Small intestine (tissue), 7 donors: ENCODE measurements around the gene UBE2E2. TPM values are rescaled to one million over a fixed set of nuclear protein-coding genes. Genes with fewer than 3 reads are reported as not detected.
A peak's percentile ranks its signal among the peaks of the same experiment; 100 is the strongest.
"Not testable (repeated sequence)": the region's sequence is repeated elsewhere in the genome, so short reads cannot be mapped to it uniquely, and the experiment has no call there.

ENCODE experiments used
- DNase-seq, 2 donors: peaks; one replicate each; pipeline versions ENCODE4 v3.0.0 to v3.0.0-alpha.2; 2013
- FAIRE-seq: peaks from 2 replicates; lab custom pipeline; 2012; peaks lifted over from hg19 to GRCh38; lab: Jason Lieb, UNC
- H3K27ac ChIP-seq, 3 donors: one replicate each; pipeline ENCODE4 v1.5.1; 2013; ENCODE audit warnings: low read length in 2 of 3, mild to moderate bottlenecking in 2 of 3, control low read depth in 1 of 3, inconsistent platforms in 1 of 3, low read depth in 1 of 3, moderate library complexity in 1 of 3
- H3K27me3 ChIP-seq, 3 donors: one replicate each; pipeline ENCODE4 v1.6.1; 2013; ENCODE audit warnings: low read length in 3 of 3, inconsistent platforms in 1 of 3; ENCODE audit not compliant: control insufficient read depth in 3 of 3, insufficient read depth in 3 of 3
- H3K36me3 ChIP-seq, 3 donors: one replicate each; pipeline ENCODE4 v1.6.1; 2013; ENCODE audit warnings: low read length in 3 of 3, inconsistent platforms in 1 of 3, low read depth in 1 of 3, mild to moderate bottlenecking in 1 of 3, moderate library complexity in 1 of 3; ENCODE audit not compliant: control insufficient read depth in 3 of 3, insufficient read depth in 2 of 3
- H3K4me1 ChIP-seq, 3 donors: one replicate each; pipeline ENCODE4 v1.6.1; 2013; ENCODE audit warnings: low read length in 2 of 3, inconsistent platforms in 1 of 3, low read depth in 1 of 3, mild to moderate bottlenecking in 1 of 3, moderate library complexity in 1 of 3; ENCODE audit not compliant: control insufficient read depth in 3 of 3, insufficient read depth in 2 of 3
- H3K4me3 ChIP-seq, 3 donors: one replicate each; pipeline ENCODE4 v1.5.1; 2013; ENCODE audit warnings: low read length in 3 of 3, control low read depth in 1 of 3, inconsistent platforms in 1 of 3, low read depth in 1 of 3, mild to moderate bottlenecking in 1 of 3, moderate library complexity in 1 of 3
- H3K9me3 ChIP-seq, 2 donors: one replicate each; pipeline ENCODE4 v1.6.1; 2013; ENCODE audit warnings: low read depth in 1 of 2, low read length in 1 of 2; ENCODE audit not compliant: control insufficient read depth in 2 of 2, insufficient read depth in 1 of 2
- WGBS, 3 donors: extraction: QIAGEN DNeasy Blood & Tissue Kit; methylation state at CpG; one replicate each; pipeline ENCODE4 v1.1.7; 2013; 5-methylcytosine and 5-hydroxymethylcytosine counted together
- polyA plus RNA-seq, 4 donors: library from polyadenylated mRNA; stranded (reverse) in 3 of 4; unstranded in 1 of 4; fragments of 200-250 nt in 3 of 4; fragments of 120-200 nt in 1 of 4; gene quantifications; one replicate each; pipeline versions ENCODE4 v1.2.1 to v1.2.3, GENCODE V29; 2013
- donor health status: healthy with polysubstance abuse.
- donor health status: control.
- donor health status: control.
- donor health status: Bipolar disorder and iron deficiency.
- donor health status: healthy.

UBE2E2 gene
- polyA plus RNA-seq, 4 donors: 1.1 to 10.2 (median 7.7) TPM

GRCh38 chr3:23176839-23177238, 26.3 kb upstream of the UBE2E2 start:
- not testable (repeated sequence) for H3K4me3 ChIP-seq, FAIRE-seq, H3K27ac ChIP-seq, H3K27me3 ChIP-seq, H3K4me1 ChIP-seq, H3K36me3 ChIP-seq, H3K9me3 ChIP-seq, DNase-seq
- 77 to 87% (median 81%) methylated on average over 4 of the region's 4 CpGs for WGBS, 3 donors

DNA sequence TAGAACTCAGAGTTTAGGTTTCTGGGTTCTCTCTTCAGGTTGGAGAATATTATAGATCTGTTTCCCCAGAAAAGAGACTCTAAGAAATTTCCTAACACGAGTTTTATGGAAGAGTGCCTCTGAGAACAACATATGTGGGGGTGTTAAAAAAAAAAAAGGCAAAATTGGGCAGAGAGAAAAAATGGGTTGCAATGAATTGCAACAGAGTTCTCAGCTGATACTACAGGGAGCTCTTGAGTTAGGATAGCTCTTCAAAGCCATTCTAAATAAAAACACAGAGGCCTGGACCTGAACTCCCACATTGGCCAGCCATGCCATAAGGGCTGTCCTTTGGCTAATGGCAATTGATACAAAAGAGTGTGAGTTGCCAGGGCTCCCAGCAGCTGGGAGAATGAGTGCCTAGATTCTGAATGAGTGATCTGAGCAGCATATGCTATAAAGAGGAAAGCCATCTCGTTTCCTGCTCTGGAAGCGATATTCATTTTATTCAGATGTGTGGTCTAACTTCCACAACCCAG, 20.1 kb upstream of the UBE2E2 start:
- Histone ChIP-seq H3K4me1 (no peaks in the 10 kb centered on the region), H3K4me3 (no peak overlapping the region), H3K36me3 (no peaks in the 10 kb centered on the region), H3K9me3 (no peaks in the 10 kb centered on the region), H3K27me3 (no peaks in the 10 kb centered on the region), H3K27ac (no peak overlapping the region)
- 80 to 88% (median 83%) methylated on average over 3 of the region's 3 CpGs for WGBS, 3 donors
- no peak for DNase-seq
- no peak for FAIRE-seq

DNA sequence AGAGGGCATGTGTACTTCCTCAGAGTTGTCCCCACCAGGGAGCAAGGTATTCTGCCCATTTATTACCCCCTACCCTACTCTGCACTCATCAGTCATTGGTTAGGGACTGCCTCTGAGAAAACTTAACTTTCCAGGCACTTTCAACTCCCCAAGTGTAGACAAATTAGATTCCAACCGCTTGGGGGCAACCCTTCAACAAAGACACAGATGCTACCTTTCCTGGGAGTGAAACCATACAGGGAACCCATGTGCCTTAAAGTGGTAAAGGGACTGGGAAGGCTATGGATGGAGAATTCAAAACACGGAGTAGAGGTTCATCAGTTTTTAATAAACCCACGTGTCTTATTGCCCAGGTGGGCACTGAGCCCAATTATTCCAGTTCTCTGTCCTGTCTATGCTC, 19.4 kb upstream of the UBE2E2 start:
- Histone ChIP-seq H3K4me3 (no peak overlapping the region), H3K27me3 (no peaks in the 10 kb centered on the region), H3K9me3 (no peaks in the 10 kb centered on the region), H3K27ac (no peak overlapping the region), H3K4me1 (no peaks in the 10 kb centered on the region), H3K36me3 (no peaks in the 10 kb centered on the region)
- FAIRE-seq (no peak), DNase-seq (peak; percentile 48 to 50)
- WGBS, 3 donors: 15 to 32% (median 30%) methylated on average over 3 of the region's 3 CpGs

DNA sequence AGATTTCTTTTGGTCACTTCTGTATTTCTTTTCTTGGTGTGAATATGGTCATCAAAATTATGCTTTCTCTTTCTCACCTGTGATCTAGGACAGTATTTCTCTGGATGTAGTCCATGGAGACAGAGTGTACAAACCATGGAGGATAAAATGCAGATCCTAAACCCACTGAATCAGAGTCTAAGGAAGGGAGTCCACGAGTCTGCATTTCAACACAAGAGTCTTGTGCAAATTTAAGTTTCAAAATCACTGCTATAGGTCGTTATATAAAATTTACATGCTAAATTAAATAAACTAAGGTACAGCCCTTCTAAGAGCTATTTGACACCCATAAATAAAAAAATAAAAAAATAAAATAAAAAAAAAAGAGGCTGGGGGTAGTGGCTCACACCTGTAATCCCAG, 17.3 kb upstream of the UBE2E2 start:
- WGBS, 3 donors: 50 to 82% (median 53%) methylated on average over 2 of the region's 2 CpGs
- H3K9me3 ChIP-seq: no peaks in the 10 kb centered on the region
- no peaks in the 10 kb centered on the region for H3K4me1 ChIP-seq
- no peak overlapping the region for H3K4me3 ChIP-seq
- H3K36me3 ChIP-seq: no peaks in the 10 kb centered on the region
- no peak for FAIRE-seq
- H3K27ac ChIP-seq: no peak overlapping the region
- DNase-seq: no peak
- H3K27me3 ChIP-seq: no peaks in the 10 kb centered on the region

- Histone ChIP-seq H3K4me3 (no peak overlapping the region), H3K36me3 (no peaks in the 10 kb centered on the region), H3K9me3 (no peaks in the 10 kb centered on the region), H3K27me3 (peaks cover 0 to 2% (median 0%) of the 10 kb centered on the region in 3 donors), H3K27ac (no peak overlapping the region), H3K4me1 (no peaks in the 10 kb centered on the region)
- WGBS, 3 donors: 29 to 48% (median 42%) methylated on average over 1 of the region's 1 CpG
- DNase-seq (no peak), FAIRE-seq (no peak)
Measured at GRCh38 chr3:23189187-23189586, 13.9 kb upstream of the UBE2E2 start.

DNA sequence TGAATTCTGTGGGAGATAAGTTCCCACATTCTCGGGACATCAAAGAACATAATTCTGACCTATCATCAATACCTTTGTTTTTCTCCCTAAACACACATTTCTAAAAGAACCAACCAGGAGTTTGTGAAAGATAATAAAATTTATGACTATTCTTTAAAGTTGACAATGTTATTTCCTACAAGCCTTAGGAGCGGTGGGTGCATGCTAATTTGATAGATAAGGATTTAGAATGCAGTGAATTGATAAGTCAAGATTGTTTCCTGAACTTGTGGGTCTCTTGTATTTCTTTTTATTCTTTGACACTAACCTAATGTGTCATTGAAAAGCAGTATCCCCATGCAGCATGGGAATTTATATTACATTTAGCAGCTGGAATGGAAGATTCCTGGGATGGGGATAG, 10.3 kb upstream of the UBE2E2 start:
- DNase-seq (no peak), FAIRE-seq (no peak)
- no peaks in the 10 kb centered on the region for H3K9me3 ChIP-seq
- no peak overlapping the region for H3K27ac ChIP-seq
- H3K36me3 ChIP-seq: no peaks in the 10 kb centered on the region
- H3K4me3 ChIP-seq: no peak overlapping the region
- no peaks in the 10 kb centered on the region for H3K4me1 ChIP-seq
- 15 to 51% (median 30%) methylated on average over 2 of the region's 2 CpGs for WGBS, 3 donors
- peaks cover 0 to 2% (median 0%) of the 10 kb centered on the region in 3 donors for H3K27me3 ChIP-seq

DNA sequence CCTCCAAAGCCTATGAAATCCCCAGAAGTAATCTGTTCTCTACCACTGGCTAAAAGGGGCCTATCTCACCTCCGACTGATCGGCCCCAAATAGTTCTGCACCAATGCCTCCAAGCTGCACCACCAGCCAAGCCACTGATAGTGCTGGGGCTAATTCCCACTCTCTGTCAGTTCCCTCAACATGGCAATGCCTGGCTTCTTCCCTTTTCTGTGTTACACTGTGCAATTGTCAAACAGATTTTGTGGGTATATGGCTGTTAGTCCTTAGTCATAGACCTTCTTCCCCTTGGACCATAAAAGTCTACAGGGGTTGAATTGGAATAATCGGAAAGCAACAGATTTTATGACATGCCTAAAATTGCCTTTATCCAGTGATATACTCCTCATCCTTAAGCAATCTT, 9.3 kb upstream of the UBE2E2 start:
- FAIRE-seq (no peak), DNase-seq (no peak)
- 86 to 92% (median 92%) methylated on average over 3 of the region's 3 CpGs for WGBS, 3 donors

DNA sequence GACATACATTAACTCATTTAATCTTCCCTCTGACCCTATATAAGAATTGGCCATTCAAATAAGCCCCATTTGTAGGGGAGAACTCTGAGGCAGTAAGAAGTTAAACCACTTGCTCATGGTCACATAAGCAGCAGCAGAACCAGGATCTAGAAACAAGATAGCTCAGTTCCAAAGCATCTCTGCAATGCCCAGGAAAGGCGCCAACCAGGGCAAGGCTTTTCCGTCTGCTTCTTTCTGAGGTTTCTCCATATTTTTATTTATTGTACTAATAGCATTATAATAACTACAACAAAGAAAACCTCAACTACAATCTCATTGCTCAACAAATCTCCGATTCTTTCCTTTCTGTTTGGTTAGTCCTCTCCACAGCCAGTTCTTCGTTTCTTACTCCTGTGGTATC, 4.3 kb upstream of the UBE2E2 start:
- Histone ChIP-seq H3K9me3 (no peaks in the 10 kb centered on the region), H3K27me3 (peaks cover 1 to 19% (median 3%) of the 10 kb centered on the region in 3 donors), H3K4me1 (peaks cover 0 to 1% (median 0%) of the 10 kb centered on the region in 3 donors), H3K4me3 (no peak overlapping the region), H3K36me3 (no peaks in the 10 kb centered on the region), H3K27ac (no peak overlapping the region)
- DNase-seq (no peak), FAIRE-seq (no peak)
- 76 to 90% (median 81%) methylated on average over 3 to 4 of the region's 4 CpGs for WGBS, 3 donors

More for the DNA sequence above, 9.3 kb upstream of the UBE2E2 start:
- Histone ChIP-seq H3K9me3 (no peaks in the 10 kb centered on the region), H3K27me3 (peaks cover 0 to 2% (median 0%) of the 10 kb centered on the region in 3 donors), H3K4me3 (no peak overlapping the region), H3K27ac (no peak overlapping the region), H3K4me1 (no peaks in the 10 kb centered on the region), H3K36me3 (no peaks in the 10 kb centered on the region)

DNA sequence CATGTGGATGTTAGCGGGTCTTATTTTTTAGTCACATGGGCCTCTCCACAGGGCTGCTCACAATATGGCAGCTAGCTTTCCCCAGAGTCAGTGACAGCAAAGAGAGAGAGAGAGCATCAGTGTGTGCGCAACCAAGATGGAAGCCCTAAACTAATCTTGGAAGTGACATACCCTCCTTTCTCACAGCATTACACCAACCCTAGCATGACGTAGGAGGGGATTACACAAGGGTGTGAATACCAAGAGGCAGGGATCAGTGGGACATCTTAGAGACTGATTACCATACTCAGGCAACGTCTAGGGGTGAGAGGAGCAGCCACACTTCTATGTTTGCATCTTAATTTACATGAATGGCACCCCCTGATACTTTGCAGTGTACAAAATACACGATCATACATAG, 3.5 kb upstream of the UBE2E2 start:
- Histone ChIP-seq H3K4me1 (peaks cover 0 to 6% (median 2%) of the 10 kb centered on the region in 3 donors), H3K36me3 (no peaks in the 10 kb centered on the region), H3K9me3 (no peaks in the 10 kb centered on the region), H3K27ac (no peak overlapping the region), H3K4me3 (no peak overlapping the region), H3K27me3 (peaks cover 1 to 19% (median 3%) of the 10 kb centered on the region in 3 donors)
- WGBS, 3 donors: 71 to 82% (median 78%) methylated on average over 5 of the region's 5 CpGs
- FAIRE-seq (no peak), DNase-seq (no peak)
